PC-9 (cell line): ENCODE data around the gene VPS33B.

Source experiments
- EZH2 ChIP-seq: fragments of 200-600 bp; sonication (generic); IDR thresholded peaks from 2 replicates; pipeline ENCODE4 v1.8.0; 2017; ENCODE audit warnings: antibody characterized with exemption, low read depth
- TF ChIP-seq, protein P1 (sequence below): fragments of 200-600 bp; sonication (generic); conservative IDR thresholded peaks from 2 replicates; pipeline ENCODE4 v1.6.1; 2017; ENCODE audit warnings: mixed run types, antibody characterized with exemption, mild to moderate bottlenecking, moderate library complexity

DNA sequence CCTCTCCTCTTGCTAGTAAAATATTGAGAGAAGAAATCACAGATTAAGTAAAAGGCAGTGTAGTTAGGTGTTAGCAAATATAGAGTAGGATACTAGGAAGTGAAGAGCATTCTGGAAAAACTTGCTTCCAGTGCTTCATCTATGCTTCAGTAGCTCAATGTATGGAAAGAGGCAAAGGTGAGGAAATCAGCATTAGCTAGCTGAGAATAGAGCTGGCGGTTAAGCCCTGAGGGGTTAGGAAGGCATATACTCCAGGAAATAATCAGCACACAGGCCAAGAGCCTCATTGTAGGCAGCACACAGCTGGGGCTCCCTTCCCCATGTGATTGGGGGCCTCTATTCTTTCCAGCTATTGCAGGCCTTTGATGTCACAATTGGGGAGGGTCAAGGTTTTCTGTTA, 54.0 kb downstream of the VPS33B start:
- TF ChIP-seq, protein P1, sequence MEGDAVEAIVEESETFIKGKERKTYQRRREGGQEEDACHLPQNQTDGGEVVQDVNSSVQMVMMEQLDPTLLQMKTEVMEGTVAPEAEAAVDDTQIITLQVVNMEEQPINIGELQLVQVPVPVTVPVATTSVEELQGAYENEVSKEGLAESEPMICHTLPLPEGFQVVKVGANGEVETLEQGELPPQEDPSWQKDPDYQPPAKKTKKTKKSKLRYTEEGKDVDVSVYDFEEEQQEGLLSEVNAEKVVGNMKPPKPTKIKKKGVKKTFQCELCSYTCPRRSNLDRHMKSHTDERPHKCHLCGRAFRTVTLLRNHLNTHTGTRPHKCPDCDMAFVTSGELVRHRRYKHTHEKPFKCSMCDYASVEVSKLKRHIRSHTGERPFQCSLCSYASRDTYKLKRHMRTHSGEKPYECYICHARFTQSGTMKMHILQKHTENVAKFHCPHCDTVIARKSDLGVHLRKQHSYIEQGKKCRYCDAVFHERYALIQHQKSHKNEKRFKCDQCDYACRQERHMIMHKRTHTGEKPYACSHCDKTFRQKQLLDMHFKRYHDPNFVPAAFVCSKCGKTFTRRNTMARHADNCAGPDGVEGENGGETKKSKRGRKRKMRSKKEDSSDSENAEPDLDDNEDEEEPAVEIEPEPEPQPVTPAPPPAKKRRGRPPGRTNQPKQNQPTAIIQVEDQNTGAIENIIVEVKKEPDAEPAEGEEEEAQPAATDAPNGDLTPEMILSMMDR = no peak
- no peak for TF ChIP-seq EZH2
